ENCODE measurements around the gene GPR107.
"Not testable (repeated sequence)": the region's sequence is repeated elsewhere in the genome, so short reads cannot be mapped to it uniquely, and the experiment has no call there.

The GPR107 gene

GRCh38 chr9:130053504-130054324, at the start of gene GPR107:
Gene GPR107 (plus strand): TSS chr9:130053906. CDS start chr9:130053933, 27 bp downstream.
- Histone ChIP-seq H3K27ac (peak within 1 kb of the TSS; percentile 82 to 99 (median 90)), H4K20me1 (peaks cover 0 to 28% (median 9%) of the 10 kb centered on the region in 11 experiments; a peak in 13 of 22 replicates), H3K9ac (peak within 1 kb of the TSS; percentile 90 to 97 (median 93)), H3K36me3 (peaks cover 10 to 19% (median 12%) of the 10 kb centered on the region in 11 experiments; a peak in 20 of 22 replicates), H3K9me3 (replicated peaks in 1 of 11) (no peaks in the 10 kb centered on the region), H3K4me3 (peak within 1 kb of the TSS; percentile 82 to 99 (median 94)), H3K4me1 (peaks cover 29 to 77% (median 36%) of the 10 kb centered on the region in 10 experiments), H3K4me2 (peak within 1 kb of the TSS; percentile 90 to 100 (median 96)), H3K27me3 (no peaks in the 10 kb centered on the region)
- TF ChIP-seq Cebpa-rat (IDR thresholded peaks at IDR 0.05): no peak

- no peaks in the 10 kb centered on the region for H3K27me3 ChIP-seq
- H3K27ac ChIP-seq: no peak overlapping the region
- TF ChIP-seq Cebpa-rat (IDR thresholded peaks at IDR 0.05): no peak
- H3K4me2 ChIP-seq: no peak overlapping the region
- peaks cover 0 to 25% (median 6%) of the 10 kb centered on the region in 10 experiments; a peak in 8 of 20 replicates for H3K4me1 ChIP-seq
- no peak overlapping the region for H3K9ac ChIP-seq
- no peak overlapping the region for H3K4me3 ChIP-seq
- H3K9me3 ChIP-seq (replicated peaks in 1 of 11): no peaks in the 10 kb centered on the region
- peaks cover 0 to 100% (median 0%) of the 10 kb centered on the region in 11 experiments; a peak in 7 of 22 replicates for H4K20me1 ChIP-seq
- peaks cover 0 to 46% (median 0%) of the 10 kb centered on the region in 11 experiments; a peak in 6 of 22 replicates for H3K36me3 ChIP-seq
Measured at GRCh38 chr9:130003943-130004552, 49.7 kb upstream of the GPR107 start.

GRCh38 chr9:130006952-130007351, 46.8 kb upstream of the GPR107 start:
- not testable (repeated sequence) for H3K27ac ChIP-seq; H3K4me3 ChIP-seq; H3K9me3 ChIP-seq (replicated peaks in 1 of 11); H3K9ac ChIP-seq; H3K27me3 ChIP-seq
- H4K20me1 ChIP-seq: peaks cover 0 to 100% (median 0%) of the 10 kb centered on the region in 11 experiments; a peak in 7 of 22 replicates
- H3K4me2 ChIP-seq: 0 out of 22 replicates have a peak overlapping the region, but pooled peaks of 1 of the 11 experiments have one; percentile 37
- peaks cover 0 to 27% (median 0%) of the 10 kb centered on the region in 11 experiments; a peak in 6 of 22 replicates for H3K36me3 ChIP-seq
- peaks cover 0 to 43% (median 6%) of the 10 kb centered on the region in 10 experiments; a peak in 9 of 20 replicates for H3K4me1 ChIP-seq

- Histone ChIP-seq H3K4me2 (no peak overlapping the region), H3K4me3 (no peak overlapping the region), H3K27me3 (no peaks in the 10 kb centered on the region), H3K9ac (no peak overlapping the region), H3K27ac (no peak overlapping the region), H3K36me3 (peaks cover 0 to 12% (median 0%) of the 10 kb centered on the region in 11 experiments; a peak in 4 of 22 replicates), H4K20me1 (peaks cover 0 to 100% (median 0%) of the 10 kb centered on the region in 11 experiments; a peak in 7 of 22 replicates), H3K4me1 (peaks cover 0 to 43% (median 6%) of the 10 kb centered on the region in 10 experiments; a peak in 9 of 20 replicates), H3K9me3 (replicated peaks in 1 of 11) (peaks cover 0 to 9% (median 3%) of the 10 kb centered on the region in 11 experiments; a peak in 7 of 22 replicates)
- no peak for TF ChIP-seq Cebpa-rat (IDR thresholded peaks at IDR 0.05)
Measured at GRCh38 chr9:130008538-130008937, 45.2 kb upstream of the GPR107 start.

GRCh38 chr9:130009546-130009945, 44.2 kb upstream of the GPR107 start:
- not testable (repeated sequence) for H3K4me3 ChIP-seq; H3K36me3 ChIP-seq; H3K9me3 ChIP-seq (replicated peaks in 1 of 11); H3K27me3 ChIP-seq; H3K27ac ChIP-seq; H3K4me2 ChIP-seq; H3K9ac ChIP-seq
- Histone ChIP-seq H3K4me1 (peaks cover 0 to 43% (median 6%) of the 10 kb centered on the region in 10 experiments; a peak in 9 of 20 replicates), H4K20me1 (peaks cover 0 to 100% (median 0%) of the 10 kb centered on the region in 11 experiments; a peak in 7 of 22 replicates)

GRCh38 chr9:130010151-130010988, 43.3 kb upstream of the GPR107 start:
- Histone ChIP-seq H4K20me1 (peaks cover 0 to 100% (median 0%) of the 10 kb centered on the region in 11 experiments; a peak in 7 of 22 replicates), H3K36me3 (peaks cover 0 to 13% (median 0%) of the 10 kb centered on the region in 11 experiments; a peak in 4 of 22 replicates)
- TF ChIP-seq Cebpa-rat (IDR thresholded peaks at IDR 0.05): no peak

GRCh38 chr9:130013326-130013725, 40.4 kb upstream of the GPR107 start:
- peaks cover 0 to 30% (median 0%) of the 10 kb centered on the region in 10 experiments; a peak in 4 of 20 replicates for H3K4me1 ChIP-seq
- no peak overlapping the region for H3K4me3 ChIP-seq
- H3K4me2 ChIP-seq: no peak overlapping the region
- H3K36me3 ChIP-seq: peaks cover 0 to 37% (median 6%) of the 10 kb centered on the region in 11 experiments; a peak in 10 of 22 replicates
- H3K27me3 ChIP-seq: no peaks in the 10 kb centered on the region
- no peak for TF ChIP-seq Cebpa-rat (IDR thresholded peaks at IDR 0.05)
- no peak overlapping the region for H3K27ac ChIP-seq
- peaks cover 0 to 98% (median 0%) of the 10 kb centered on the region in 11 experiments; a peak in 6 of 22 replicates for H4K20me1 ChIP-seq
- H3K9ac ChIP-seq: no peak overlapping the region
- H3K9me3 ChIP-seq (replicated peaks in 1 of 11): peaks cover 8 to 24% (median 13%) of the 10 kb centered on the region in 11 experiments

More at GRCh38 chr9:130010151-130010988, 43.3 kb upstream of the GPR107 start:
- peak overlapping the region in 1 of 11 experiments; percentile 8; a peak in 1 of 22 replicates for H3K4me2 ChIP-seq
- H3K27ac ChIP-seq: no peak overlapping the region
- H3K27me3 ChIP-seq: no peaks in the 10 kb centered on the region
- no peak overlapping the region for H3K4me3 ChIP-seq
- H3K9me3 ChIP-seq (replicated peaks in 1 of 11): peaks cover 0 to 9% (median 3%) of the 10 kb centered on the region in 11 experiments; a peak in 8 of 22 replicates
- peaks cover 0 to 43% (median 6%) of the 10 kb centered on the region in 10 experiments; a peak in 9 of 20 replicates for H3K4me1 ChIP-seq
- no peak overlapping the region for H3K9ac ChIP-seq

All from BLaER1 treated with 17β-estradiol and CSF1 and Interleukin-3, amounts not matched to agents 10 nM and 100 nM (cell line).